PC-9 (cell line): ENCODE measurements around the gene FAM114A1.

Experiments
- EZH2 ChIP-seq: fragments of 200-600 bp; sonication (generic); IDR thresholded peaks from 2 replicates; pipeline ENCODE4 v1.8.0; 2017; ENCODE audit warnings: antibody characterized with exemption, low read depth
- TF ChIP-seq, protein P1 (sequence below): fragments of 200-600 bp; sonication (generic); conservative IDR thresholded peaks from 2 replicates; pipeline ENCODE4 v1.6.1; 2017; ENCODE audit warnings: mixed run types, antibody characterized with exemption, mild to moderate bottlenecking, moderate library complexity

DNA sequence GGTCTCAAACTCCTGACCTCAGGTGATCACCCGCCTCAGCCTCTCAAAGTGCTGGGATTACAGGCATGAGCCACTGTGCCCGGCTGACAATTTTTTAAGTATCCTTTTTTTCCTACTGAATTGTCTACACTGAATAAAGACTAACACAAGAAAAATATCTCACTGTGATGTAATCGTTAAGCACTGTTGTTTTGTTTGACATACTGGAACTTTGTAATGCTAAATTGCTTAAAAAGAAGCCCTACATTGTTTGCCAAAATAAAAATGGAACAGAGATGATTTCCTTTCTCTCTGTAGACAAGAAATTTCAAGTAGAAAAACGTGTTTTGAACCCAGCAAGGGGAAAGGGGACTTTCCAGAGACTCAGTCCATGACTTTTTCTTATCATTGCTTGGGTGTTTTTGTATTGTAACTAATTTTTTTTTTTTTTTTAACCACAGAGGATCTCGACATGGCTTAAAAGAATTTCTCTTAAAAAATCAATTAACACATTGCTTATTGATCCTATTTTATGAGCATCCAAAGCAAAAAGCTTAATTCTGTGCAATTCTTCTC is 89.7 kb downstream of the FAM114A1 start:
- TF ChIP-seq, protein P1, sequence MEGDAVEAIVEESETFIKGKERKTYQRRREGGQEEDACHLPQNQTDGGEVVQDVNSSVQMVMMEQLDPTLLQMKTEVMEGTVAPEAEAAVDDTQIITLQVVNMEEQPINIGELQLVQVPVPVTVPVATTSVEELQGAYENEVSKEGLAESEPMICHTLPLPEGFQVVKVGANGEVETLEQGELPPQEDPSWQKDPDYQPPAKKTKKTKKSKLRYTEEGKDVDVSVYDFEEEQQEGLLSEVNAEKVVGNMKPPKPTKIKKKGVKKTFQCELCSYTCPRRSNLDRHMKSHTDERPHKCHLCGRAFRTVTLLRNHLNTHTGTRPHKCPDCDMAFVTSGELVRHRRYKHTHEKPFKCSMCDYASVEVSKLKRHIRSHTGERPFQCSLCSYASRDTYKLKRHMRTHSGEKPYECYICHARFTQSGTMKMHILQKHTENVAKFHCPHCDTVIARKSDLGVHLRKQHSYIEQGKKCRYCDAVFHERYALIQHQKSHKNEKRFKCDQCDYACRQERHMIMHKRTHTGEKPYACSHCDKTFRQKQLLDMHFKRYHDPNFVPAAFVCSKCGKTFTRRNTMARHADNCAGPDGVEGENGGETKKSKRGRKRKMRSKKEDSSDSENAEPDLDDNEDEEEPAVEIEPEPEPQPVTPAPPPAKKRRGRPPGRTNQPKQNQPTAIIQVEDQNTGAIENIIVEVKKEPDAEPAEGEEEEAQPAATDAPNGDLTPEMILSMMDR = no peak
- no peak for TF ChIP-seq EZH2
